Fibroblast of lung (primary cell): ENCODE results near the gene OXER1. TPM values are rescaled to one million over a fixed set of nuclear protein-coding genes. Genes with fewer than 3 reads are reported as not detected.

Experiments used
- DNase-seq, 2 donors: peaks; one replicate each; pipeline versions ENCODE4 v3.0.0 to v3.0.0-alpha.2; 2010; ENCODE audit warnings: low read depth in 2 of 2
- H2AFZ ChIP-seq: 2 replicates; pipeline ENCODE4 v1.5.1; 2012; ENCODE audit warnings: low read length, control low read depth, inconsistent platforms
- H3K27ac ChIP-seq: 2 replicates; pipeline ENCODE4 v1.5.1; 2011; ENCODE audit warnings: low read length, control low read depth; ENCODE audit not compliant: insufficient read depth
- H3K27me3 ChIP-seq: 2 replicates; pipeline ENCODE4 v1.5.1; 2011; ENCODE audit warnings: mild to moderate bottlenecking, low read length; ENCODE audit not compliant: control insufficient read depth, insufficient read depth
- H3K36me3 ChIP-seq: 2 replicates; pipeline ENCODE4 v1.5.1; 2011; ENCODE audit warnings: low read length; ENCODE audit not compliant: control insufficient read depth, insufficient read depth
- H3K4me1 ChIP-seq: 2 replicates; pipeline ENCODE4 v1.5.1; 2011; ENCODE audit warnings: low read length; ENCODE audit not compliant: control insufficient read depth, insufficient read depth; ENCODE audit errors: extremely low read depth
- H3K4me2 ChIP-seq: 2 replicates; pipeline ENCODE4 v1.5.1; 2011; ENCODE audit warnings: low read length, control low read depth; ENCODE audit not compliant: insufficient read depth; ENCODE audit errors: extremely low read depth
- H3K4me3 ChIP-seq, 4 experiments: fragments of 200-600 bp in 1 of 4; sonication (generic) in 1 of 4; replicated peaks in 1 of 4; 2 replicates each; pipeline ENCODE4 v1.5.1; 2011 to 2016; ENCODE audit warnings: low read length in 4 of 4, low read depth in 3 of 4, mild to moderate bottlenecking in 3 of 4, control low read depth in 2 of 4, inconsistent platforms in 1 of 4, mixed read lengths in 1 of 4; ENCODE audit not compliant: insufficient read depth in 1 of 4; ENCODE audit errors: control extremely low read depth in 1 of 4
- H3K79me2 ChIP-seq: 2 replicates; pipeline ENCODE4 v1.5.1; 2012; ENCODE audit warnings: mild to moderate bottlenecking, low read length, inconsistent platforms; ENCODE audit not compliant: control insufficient read depth, insufficient read depth
- H3K9ac ChIP-seq: 2 replicates; pipeline ENCODE4 v1.5.1; 2011; ENCODE audit warnings: mild to moderate bottlenecking, low read length, control low read depth; ENCODE audit not compliant: insufficient read depth
- H3K9me3 ChIP-seq: 2 replicates; pipeline ENCODE4 v1.5.1; 2012; ENCODE audit warnings: low read depth, low read length; ENCODE audit not compliant: control insufficient read depth, insufficient read depth
- H4K20me1 ChIP-seq: 2 replicates; pipeline ENCODE4 v1.5.1; 2011; ENCODE audit warnings: low read length; ENCODE audit not compliant: control insufficient read depth, insufficient read depth; ENCODE audit errors: extremely low read depth
- EZH2 ChIP-seq: IDR thresholded peaks from 2 replicates; pipeline ENCODE4 v1.5.1; 2012; ENCODE audit warnings: low read length, control low read depth, mild to moderate bottlenecking; ENCODE audit errors: missing control alignments
- polyA plus RNA-seq, 2 donors: library from polyadenylated mRNA; depleted of rRNA in 1 of 2; stranded (reverse) in 1 of 2; unstranded in 1 of 2; fragments of >200 nt; gene quantifications; 2 replicates each; pipeline ENCODE4 v1.2.1, GENCODE V29; 2011 to 2012; ENCODE audit warnings: missing spikeins in 1 of 2
- total RNA-seq: library from RNA; depleted of rRNA; stranded (reverse); fragments of >200 nt; gene quantifications from 2 replicates; pipeline ENCODE4 v1.2.1, GENCODE V29; 2014
- TF ChIP-seq, protein P1 (sequence below), 2 donors: IDR thresholded peaks in 1 of 2; conservative IDR thresholded peaks in 1 of 2; 1 replicate in 1 of 2; 2 replicates in 1 of 2; pipeline ENCODE4 v1.5.1; 2011 to 2012; ENCODE audit warnings: low read length in 2 of 2, control low read depth in 1 of 2, inconsistent platforms in 1 of 2, low read depth in 1 of 2, mild to moderate bottlenecking in 1 of 2

OXER1 gene
- total and polyA plus RNA-seq, 2 donors (not counting 1 experiment from before 2014, with no cell fraction given), result 0.17 TPM; not detected in 1

DNA sequence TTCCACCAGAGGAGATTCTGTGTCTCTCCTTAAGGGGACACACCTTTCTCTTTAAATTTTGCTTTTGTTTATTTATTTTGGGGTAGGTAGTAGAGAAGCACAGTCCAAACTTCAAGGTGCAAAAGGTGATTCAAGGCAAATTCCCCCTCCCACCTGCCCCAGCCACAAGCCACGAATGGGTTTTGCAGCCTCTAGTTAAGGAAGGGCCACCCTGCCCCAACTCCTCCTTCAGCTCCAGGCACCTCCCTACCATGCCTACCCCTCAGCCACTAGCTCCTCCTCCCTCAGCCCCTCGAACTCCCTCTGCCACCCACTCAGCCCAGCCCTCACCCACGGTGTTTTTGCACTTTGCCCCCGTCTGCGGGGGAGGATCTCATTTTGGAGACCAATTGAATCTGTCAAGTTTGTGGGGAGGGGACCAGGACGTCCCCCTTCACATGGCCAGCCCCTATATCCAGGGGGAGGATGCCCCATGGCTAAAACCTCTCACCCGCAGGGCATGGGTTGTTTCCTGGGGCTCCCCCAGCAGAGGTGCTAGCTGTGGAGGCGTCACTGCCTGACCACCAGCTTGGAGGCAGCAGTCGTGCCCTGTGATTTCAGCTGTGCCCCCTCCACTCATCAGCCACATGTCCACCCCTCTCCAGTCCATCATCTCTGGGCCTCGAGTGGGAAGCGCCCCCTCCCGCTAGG, 24.0 kb upstream of the OXER1 start:
- Histone ChIP-seq H3K4me2 (no peak overlapping the region), H3K27ac (no peak overlapping the region), H3K4me1 (no peaks in the 10 kb centered on the region), H4K20me1 (no peaks in the 10 kb centered on the region), H3K36me3 (no peaks in the 10 kb centered on the region), H3K27me3 (peaks cover 12% of the 10 kb centered on the region), H3K4me3 (no peak overlapping the region), H3K79me2 (no peaks in the 10 kb centered on the region), H2AFZ (no peak overlapping the region), H3K9ac (no peak overlapping the region), H3K9me3 (no peaks in the 10 kb centered on the region)
- TF ChIP-seq, protein P1, sequence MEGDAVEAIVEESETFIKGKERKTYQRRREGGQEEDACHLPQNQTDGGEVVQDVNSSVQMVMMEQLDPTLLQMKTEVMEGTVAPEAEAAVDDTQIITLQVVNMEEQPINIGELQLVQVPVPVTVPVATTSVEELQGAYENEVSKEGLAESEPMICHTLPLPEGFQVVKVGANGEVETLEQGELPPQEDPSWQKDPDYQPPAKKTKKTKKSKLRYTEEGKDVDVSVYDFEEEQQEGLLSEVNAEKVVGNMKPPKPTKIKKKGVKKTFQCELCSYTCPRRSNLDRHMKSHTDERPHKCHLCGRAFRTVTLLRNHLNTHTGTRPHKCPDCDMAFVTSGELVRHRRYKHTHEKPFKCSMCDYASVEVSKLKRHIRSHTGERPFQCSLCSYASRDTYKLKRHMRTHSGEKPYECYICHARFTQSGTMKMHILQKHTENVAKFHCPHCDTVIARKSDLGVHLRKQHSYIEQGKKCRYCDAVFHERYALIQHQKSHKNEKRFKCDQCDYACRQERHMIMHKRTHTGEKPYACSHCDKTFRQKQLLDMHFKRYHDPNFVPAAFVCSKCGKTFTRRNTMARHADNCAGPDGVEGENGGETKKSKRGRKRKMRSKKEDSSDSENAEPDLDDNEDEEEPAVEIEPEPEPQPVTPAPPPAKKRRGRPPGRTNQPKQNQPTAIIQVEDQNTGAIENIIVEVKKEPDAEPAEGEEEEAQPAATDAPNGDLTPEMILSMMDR (conservative IDR thresholded peaks at IDR 0.05 in 1 of 2, IDR thresholded peaks at IDR 0.05 in 1 of 2; ENCODE audit: low read depth in 1 of 2, low read length in 2 of 2), result no peak
- TF ChIP-seq EZH2, result no peak
- no peak for DNase-seq

DNA sequence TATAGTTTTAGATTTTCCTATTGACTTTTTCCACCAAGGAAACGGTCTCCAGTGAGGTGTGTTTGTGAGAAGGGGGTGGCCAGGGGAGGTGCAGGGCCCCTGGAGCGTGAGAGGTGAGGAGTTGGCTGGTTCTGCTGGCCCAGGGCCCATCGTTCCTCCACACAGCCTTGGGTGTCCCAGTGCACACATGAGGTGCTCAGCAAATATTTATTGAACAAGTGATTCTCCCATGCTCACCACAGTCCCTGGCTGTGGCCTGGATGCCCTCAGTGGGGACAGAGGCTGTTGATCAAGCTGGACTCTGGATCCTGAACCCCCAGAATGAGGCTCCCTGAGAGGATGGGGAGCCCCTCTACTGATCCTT, 23.5 kb upstream of the OXER1 start:
- no peak for DNase-seq
- Histone ChIP-seq H3K27ac (no peak overlapping the region), H3K9ac (no peak overlapping the region), H3K79me2 (no peaks in the 10 kb centered on the region), H3K4me1 (no peaks in the 10 kb centered on the region), H3K4me2 (no peak overlapping the region), H3K9me3 (no peaks in the 10 kb centered on the region), H3K36me3 (no peaks in the 10 kb centered on the region), H4K20me1 (no peaks in the 10 kb centered on the region), H3K4me3 (no peak overlapping the region), H3K27me3 (peaks cover 6% of the 10 kb centered on the region), H2AFZ (no peak overlapping the region)
- TF ChIP-seq, protein P1 (conservative IDR thresholded peaks at IDR 0.05 in 1 of 2, IDR thresholded peaks at IDR 0.05 in 1 of 2; ENCODE audit: low read depth in 1 of 2, low read length in 2 of 2), result no peak
- TF ChIP-seq EZH2, result no peak

DNA sequence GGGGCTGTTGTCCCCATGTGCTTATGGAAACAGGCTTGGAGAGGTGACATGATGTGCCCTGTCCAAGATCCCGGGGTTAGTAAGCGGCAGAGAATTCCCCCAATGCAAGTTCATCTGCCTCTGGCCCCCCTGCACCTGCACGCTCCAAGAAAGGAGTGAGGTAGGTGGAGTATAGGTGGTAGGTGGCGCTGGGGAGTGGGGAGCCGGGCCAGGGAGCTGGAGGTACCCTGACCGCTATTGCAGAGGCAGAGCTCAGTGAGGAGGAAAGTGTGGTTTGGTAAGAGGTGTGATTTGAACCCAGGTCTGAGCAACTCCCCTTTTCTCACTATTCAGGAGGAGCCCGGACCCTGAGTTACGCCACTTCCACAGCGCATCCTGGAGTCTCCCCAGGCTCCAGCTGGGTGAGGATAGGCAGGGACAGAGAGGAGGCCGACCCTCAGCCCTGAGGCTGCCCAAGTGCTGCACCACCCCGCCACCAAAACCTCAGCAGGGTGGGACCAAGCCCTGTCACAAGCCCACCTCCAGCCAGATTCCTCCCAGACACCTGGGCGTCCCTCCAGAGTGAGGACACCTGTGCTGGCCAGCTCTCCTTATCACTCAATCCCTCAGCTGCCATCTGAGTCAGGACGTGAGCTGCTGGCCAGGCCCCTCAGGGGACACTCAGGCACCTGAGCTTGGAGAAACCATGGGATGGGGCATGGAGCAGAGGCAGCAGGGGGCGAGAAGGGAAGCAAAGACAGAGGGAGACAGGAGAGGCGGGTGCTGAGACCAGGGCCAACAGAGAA, 22.8 kb upstream of the OXER1 start:
- no peaks in the 10 kb centered on the region for H4K20me1 ChIP-seq
- H3K9ac ChIP-seq, result no peak overlapping the region
- no peaks in the 10 kb centered on the region for H3K9me3 ChIP-seq
- H3K27me3 ChIP-seq, result peaks cover 3% of the 10 kb centered on the region
- no peak overlapping the region for H3K4me2 ChIP-seq
- H3K4me1 ChIP-seq, result no peaks in the 10 kb centered on the region
- no peak for DNase-seq
- TF ChIP-seq EZH2, result no peak
- TF ChIP-seq, protein P1 (conservative IDR thresholded peaks at IDR 0.05 in 1 of 2, IDR thresholded peaks at IDR 0.05 in 1 of 2; ENCODE audit: low read depth in 1 of 2, low read length in 2 of 2), result no peak
- H3K27ac ChIP-seq, result no peak overlapping the region
- no peaks in the 10 kb centered on the region for H3K79me2 ChIP-seq
- H2AFZ ChIP-seq, result no peak overlapping the region
- no peak overlapping the region for H3K4me3 ChIP-seq
- H3K36me3 ChIP-seq, result no peaks in the 10 kb centered on the region
